GM06990 (cell line): Measurements from ENCODE around the gene ARHGAP15.
A peak's percentile ranks its signal among the peaks of the same experiment; 100 is the strongest.

Experiments
- DNase-seq: peaks from one replicate; pipeline ENCODE4 v3.0.0-alpha.2; 2011; ENCODE audit not compliant: insufficient read length; ENCODE audit errors: extremely low read depth
- H3K27me3 ChIP-seq: replicated peaks from 2 replicates; pipeline ENCODE4 v1.6.0; 2011; ENCODE audit warnings: low read length; ENCODE audit not compliant: control insufficient read depth, insufficient read depth
- H3K36me3 ChIP-seq: 2 replicates; pipeline ENCODE4 v1.5.1; 2011; ENCODE audit warnings: low read length; ENCODE audit not compliant: control insufficient read depth, insufficient read depth
- H3K4me3 ChIP-seq: replicated peaks from 2 replicates; pipeline ENCODE4 v1.5.1; 2011; ENCODE audit warnings: low read depth, mild to moderate bottlenecking, control low read depth, low read length
- TF ChIP-seq, protein P1 (sequence below): IDR thresholded peaks from 2 replicates; pipeline ENCODE4 v1.5.1; 2011; ENCODE audit warnings: low read length, control low read depth, mild to moderate bottlenecking, inconsistent platforms; ENCODE audit not compliant: insufficient read depth, poor library complexity, severe bottlenecking

The ARHGAP15 gene

GRCh38 chr2:143163499-143163898, 34.3 kb downstream of the ARHGAP15 start:
- Histone ChIP-seq H3K27me3 (no peaks in the 10 kb centered on the region), H3K4me3 (no peak overlapping the region), H3K36me3 (peaks cover 2% of the 10 kb centered on the region)
- TF ChIP-seq, protein P1, sequence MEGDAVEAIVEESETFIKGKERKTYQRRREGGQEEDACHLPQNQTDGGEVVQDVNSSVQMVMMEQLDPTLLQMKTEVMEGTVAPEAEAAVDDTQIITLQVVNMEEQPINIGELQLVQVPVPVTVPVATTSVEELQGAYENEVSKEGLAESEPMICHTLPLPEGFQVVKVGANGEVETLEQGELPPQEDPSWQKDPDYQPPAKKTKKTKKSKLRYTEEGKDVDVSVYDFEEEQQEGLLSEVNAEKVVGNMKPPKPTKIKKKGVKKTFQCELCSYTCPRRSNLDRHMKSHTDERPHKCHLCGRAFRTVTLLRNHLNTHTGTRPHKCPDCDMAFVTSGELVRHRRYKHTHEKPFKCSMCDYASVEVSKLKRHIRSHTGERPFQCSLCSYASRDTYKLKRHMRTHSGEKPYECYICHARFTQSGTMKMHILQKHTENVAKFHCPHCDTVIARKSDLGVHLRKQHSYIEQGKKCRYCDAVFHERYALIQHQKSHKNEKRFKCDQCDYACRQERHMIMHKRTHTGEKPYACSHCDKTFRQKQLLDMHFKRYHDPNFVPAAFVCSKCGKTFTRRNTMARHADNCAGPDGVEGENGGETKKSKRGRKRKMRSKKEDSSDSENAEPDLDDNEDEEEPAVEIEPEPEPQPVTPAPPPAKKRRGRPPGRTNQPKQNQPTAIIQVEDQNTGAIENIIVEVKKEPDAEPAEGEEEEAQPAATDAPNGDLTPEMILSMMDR: no peak
- no peak for DNase-seq

- H3K4me3 ChIP-seq: no peak overlapping the region
- peaks cover 3% of the 10 kb centered on the region for H3K36me3 ChIP-seq
- DNase-seq: no peak
- TF ChIP-seq, protein P1: no peak
- H3K27me3 ChIP-seq: no peaks in the 10 kb centered on the region
These were observed 36.1 kb downstream of the ARHGAP15 start for GRCh38 chr2:143165291-143165690.

GRCh38 chr2:143169105-143169504, 39.9 kb downstream of the ARHGAP15 start:
- Histone ChIP-seq H3K4me3 (no peak overlapping the region), H3K27me3 (no peaks in the 10 kb centered on the region), H3K36me3 (peaks cover 3% of the 10 kb centered on the region)
- DNase-seq: no peak
- TF ChIP-seq, protein P1: no peak

DNA sequence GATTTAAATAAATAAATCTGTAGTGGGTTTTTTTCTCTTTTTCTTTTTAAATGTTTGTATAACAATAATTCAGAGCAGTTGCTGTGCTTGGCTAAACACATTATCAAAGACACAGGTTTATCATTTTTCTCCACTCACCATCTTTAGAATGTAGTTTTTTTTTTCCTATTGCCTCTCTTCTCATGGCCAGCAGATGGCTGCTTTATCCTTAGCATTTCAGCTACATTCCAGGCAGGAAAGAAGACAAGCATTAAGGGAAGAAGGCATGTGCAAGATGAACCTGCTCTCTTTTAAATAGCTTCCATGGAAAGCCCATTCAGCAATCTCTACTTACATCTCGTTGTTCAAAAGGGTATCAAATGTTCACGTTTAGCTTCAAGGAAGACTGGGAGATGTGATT, 42.6 kb downstream of the ARHGAP15 start:
- TF ChIP-seq, protein P1: no peak

DNA sequence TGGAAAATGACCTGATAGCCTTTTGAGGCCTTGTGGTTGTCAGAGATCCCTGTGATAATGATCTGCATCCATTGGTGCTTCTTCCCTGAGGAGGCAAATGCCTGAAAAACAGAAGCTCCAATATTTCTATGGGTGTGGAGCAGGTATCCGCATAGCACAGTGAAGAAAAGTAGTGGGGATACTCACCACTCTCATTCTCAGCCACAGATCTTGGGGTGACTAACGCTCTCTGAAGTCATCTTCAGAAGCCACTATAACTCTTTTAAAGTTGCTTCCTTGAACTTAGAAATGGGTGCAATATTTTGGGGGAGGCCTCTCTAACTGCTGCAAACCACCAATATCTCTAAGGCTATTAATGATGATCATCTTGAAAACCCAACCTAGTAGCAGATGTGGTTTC, 46.2 kb downstream of the ARHGAP15 start:
- no peak for DNase-seq
- Histone ChIP-seq H3K4me3 (no peak overlapping the region), H3K27me3 (no peaks in the 10 kb centered on the region), H3K36me3 (no peaks in the 10 kb centered on the region; the same call in 1 of the 2 replicates)
- TF ChIP-seq, protein P1: no peak

More for the DNA sequence above, 42.6 kb downstream of the ARHGAP15 start:
- H3K36me3 ChIP-seq: peaks cover 3% of the 10 kb centered on the region
- no peaks in the 10 kb centered on the region for H3K27me3 ChIP-seq
- H3K4me3 ChIP-seq: no peak overlapping the region
- no peak for DNase-seq

DNA sequence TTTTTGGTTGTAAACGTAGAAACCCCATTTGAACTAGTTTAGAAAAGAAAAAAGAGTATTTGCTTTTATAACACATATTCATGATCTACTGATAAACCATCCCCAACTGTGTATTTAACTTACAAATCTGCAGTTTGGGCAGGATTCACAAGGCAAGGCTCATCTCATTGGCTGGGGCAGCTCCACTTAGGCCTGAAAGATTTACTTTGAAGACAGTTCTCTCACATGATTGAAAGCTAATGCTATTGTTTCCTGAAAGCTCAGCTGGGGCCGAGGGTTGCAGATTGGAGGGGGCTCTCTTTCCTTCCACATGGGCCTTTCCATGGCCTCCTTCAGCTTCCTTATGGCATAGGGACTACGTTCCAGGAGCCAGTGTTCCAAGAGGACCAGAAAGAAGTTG, 47.4 kb downstream of the ARHGAP15 start:
- no peaks in the 10 kb centered on the region for H3K36me3 ChIP-seq
- peak overlapping the region; percentile 28 for H3K4me3 ChIP-seq
- no peaks in the 10 kb centered on the region for H3K27me3 ChIP-seq
- TF ChIP-seq, protein P1: no peak
- no peak for DNase-seq
